Uterus (tissue), 2 donors: ENCODE measurements around the gene CARF.

Source experiments
- CTCF ChIP-seq, 4 experiments: fragments of 200-600 bp in 2 of 4; fragments of 450-650 bp in 2 of 4; sonication (generic) in 2 of 4; IDR thresholded peaks; one replicate each; pipeline ENCODE4 v1.5.1; 2016 to 2019; ENCODE audit warnings: antibody characterized with exemption in 4 of 4, mild to moderate bottlenecking in 2 of 4, moderate library complexity in 1 of 4
- POLR2A ChIP-seq, 2 donors: fragments of 450-650 bp; IDR thresholded peaks; one replicate each; pipeline ENCODE4 v1.6.1; 2016; ENCODE audit warnings: antibody characterized with exemption in 2 of 2, mild to moderate bottlenecking in 1 of 2, moderate library complexity in 1 of 2

- TF ChIP-seq CTCF (IDR thresholded peaks at IDR 0.05) (no peak), POLR2A (IDR thresholded peaks at IDR 0.05) (no peak)
Measured at GRCh38 chr2:202911203-202911511, 918 bp upstream of the CARF start.
